Body of pancreas (tissue), 4 donors: ENCODE measurements around the gene KIAA0232. TPM values are rescaled to one million over a fixed set of nuclear protein-coding genes. Genes with fewer than 3 reads are reported as not detected.

Source experiments
- ATAC-seq: fragments of 150-250 bp; one replicate; pipeline ENCODE4 v1.9.1; 2016
- DNase-seq, 4 donors: peaks; one replicate each; pipeline ENCODE4 v3.0.0-alpha.2; 2019
- H3K27ac ChIP-seq, 4 donors: fragments of 200-600 bp; sonication (generic); 1 replicate in 3 of 4; 2 replicates in 1 of 4; pipeline versions ENCODE4 v1.5.1 to v1.6.1; 2016 to 2019; ENCODE audit warnings: mild to moderate bottlenecking in 1 of 4, mixed read lengths in 1 of 4, moderate library complexity in 1 of 4
- H3K27me3 ChIP-seq, 2 donors: fragments of 200-600 bp; sonication (generic); one replicate each; pipeline ENCODE4 v1.6.0; 2016; ENCODE audit warnings: mild to moderate bottlenecking in 1 of 2
- H3K36me3 ChIP-seq, 2 donors: fragments of 200-600 bp; sonication (generic); replicated peaks in 1 of 2; 2 replicates each; pipeline ENCODE4 v1.5.1; 2016; ENCODE audit warnings: low read depth in 2 of 2; ENCODE audit not compliant: insufficient read depth in 1 of 2
- H3K4me1 ChIP-seq: fragments of 200-600 bp; sonication (generic); one replicate; pipeline ENCODE4 v1.6.0; 2016
- H3K4me3 ChIP-seq, 2 donors: fragments of 200-600 bp; sonication (generic); 1 replicate in 1 of 2; 2 replicates in 1 of 2; pipeline ENCODE4 v1.5.1; 2016 to 2019
- H3K9me3 ChIP-seq, 3 donors: fragments of 200-600 bp; sonication (generic); 1 replicate in 2 of 3; 2 replicates in 1 of 3; pipeline ENCODE4 v1.5.1; 2016
- CTCF ChIP-seq, 7 experiments: fragments of 450-650 bp in 4 of 7; fragments of 200-600 bp in 3 of 7; sonication (generic) in 3 of 7; IDR thresholded peaks; one replicate each; pipeline ENCODE4 v1.5.1; 2016 to 2019; ENCODE audit warnings: antibody characterized with exemption in 7 of 7
- POLR2A ChIP-seq, 3 donors: fragments of 450-650 bp; IDR thresholded peaks; one replicate each; pipeline ENCODE4 v1.6.1; 2016; ENCODE audit warnings: antibody characterized with exemption in 3 of 3, mild to moderate bottlenecking in 2 of 3
- WGBS, 2 donors: methylation state at CpG; one replicate each; pipeline ENCODE4 v1.1.5; 2017; 5-methylcytosine and 5-hydroxymethylcytosine counted together
- intact Hi-C: fragments of 100-400 bp; cut with DNase I; formaldehyde crosslinking; loops from one replicate; pipeline ENCODE4 v1.15.1; 2023
- total RNA-seq, 2 donors: library from RNA; depleted of rRNA; stranded (reverse); fragments of >200 nt; gene quantifications; one replicate each; pipeline ENCODE4 v1.1.0, GENCODE V29; 2016

KIAA0232 gene
- total RNA-seq, 2 donors from 2014 or later = 9.6 to 15.0 TPM

- no peaks in the 10 kb centered on the region for H3K36me3 ChIP-seq
- ATAC-seq = peak; percentile 45
- peak in 2 of 4 donors; percentile 16 to 29 for DNase-seq
- no peaks in the 10 kb centered on the region for H3K27me3 ChIP-seq
- H3K9me3 ChIP-seq = no peaks in the 10 kb centered on the region
- H3K4me1 ChIP-seq = peaks cover 15% of the 10 kb centered on the region
- TF ChIP-seq CTCF (IDR thresholded peaks at IDR 0.05) (no peak), POLR2A (IDR thresholded peaks at IDR 0.05) (no peak)
- 20 to 27% methylated on average over 7 to 8 of the region's 8 CpGs for WGBS, 2 donors
- no peak overlapping the region for H3K27ac ChIP-seq
- intact Hi-C loops = no loop called here
- H3K4me3 ChIP-seq = no peak overlapping the region
These were observed 57.8 kb downstream of the KIAA0232 start for GRCh38 chr4:6840062-6840976.

GRCh38 chr4:6845027-6845426, 62.5 kb downstream of the KIAA0232 start:
- ATAC-seq (no peak), DNase-seq (no peak)
- H3K27ac ChIP-seq = no peak overlapping the region
- H3K4me3 ChIP-seq = no peak overlapping the region
- no peaks in the 10 kb centered on the region for H3K27me3 ChIP-seq
- no peaks in the 10 kb centered on the region for H3K36me3 ChIP-seq
- H3K9me3 ChIP-seq = no peaks in the 10 kb centered on the region
- TF ChIP-seq CTCF (IDR thresholded peaks at IDR 0.05) = no peak
- intact Hi-C loops = no loop called here
- H3K4me1 ChIP-seq = peaks cover 8% of the 10 kb centered on the region
- WGBS, 2 donors = 83 to 88% methylated on average over 1 of the region's 1 CpG

- intact Hi-C loops = no loop called here
- TF ChIP-seq CTCF (IDR thresholded peaks at IDR 0.05) (no peak), POLR2A (IDR thresholded peaks at IDR 0.05) (no peak)
- Histone ChIP-seq H3K4me3 (no peak overlapping the region), H3K27ac (no peak overlapping the region), H3K27me3 (no peaks in the 10 kb centered on the region), H3K9me3 (no peaks in the 10 kb centered on the region), H3K4me1 (peaks cover 2% of the 10 kb centered on the region), H3K36me3 (no peaks in the 10 kb centered on the region)
- no peak for DNase-seq
- WGBS, 2 donors = 95 to 96% methylated on average over 6 of the region's 6 CpGs
- ATAC-seq = no peak
These were observed 63.0 kb downstream of the KIAA0232 start for GRCh38 chr4:6845574-6845973.

- ATAC-seq = no peak
- Histone ChIP-seq H3K9me3 (no peaks in the 10 kb centered on the region), H3K4me3 (no peak overlapping the region), H3K36me3 (no peaks in the 10 kb centered on the region), H3K27me3 (no peaks in the 10 kb centered on the region), H3K27ac (no peak overlapping the region), H3K4me1 (no peaks in the 10 kb centered on the region)
- intact Hi-C loops = no loop called here
- 50% methylated on average over 2 of the region's 2 CpGs for WGBS, 2 donors
- TF ChIP-seq CTCF (IDR thresholded peaks at IDR 0.05) = no peak
- no peak for TF ChIP-seq POLR2A (IDR thresholded peaks at IDR 0.05)
- no peak for DNase-seq
These were observed 64.7 kb downstream of the KIAA0232 start for GRCh38 chr4:6847178-6847577.
